Panc1 (cell line): Measurements from ENCODE around the gene KRTCAP2. TPM values are rescaled to one million over a fixed set of nuclear protein-coding genes. Genes with fewer than 3 reads are reported as not detected.

Experiments used
- ATAC-seq: fragments of 200-7000 bp; cut with Tn5 transposase; 2 replicates; pipeline ENCODE4 v1.9.1; 2020; ENCODE audit warnings: mild to moderate bottlenecking, moderate library complexity
- BruUV-seq: library from RNA; stranded (reverse); fragments of 400-500 nt; replicated peaks from 2 replicates; lab custom pipeline; 2021; lab: Mats Ljungman, UMichigan
- CTCF ChIA-PET: fragments of 300-600 bp; sonication (Branson Sonifier 250); formaldehyde crosslinking; loops from one replicate; lab custom pipeline; 2022; ENCODE audit warnings: antibody characterized with exemption; lab: Charles Lee
- POLR2A ChIA-PET: fragments of 300-600 bp; sonication (Branson Sonifier 250); formaldehyde crosslinking; loops from one replicate; lab custom pipeline; 2022; ENCODE audit warnings: antibody characterized with exemption; lab: Charles Lee
- DNase-seq: peaks from one replicate; pipeline ENCODE4 v3.0.0-alpha.2; 2010; ENCODE audit warnings: low read depth, low spot score
- H3K27ac ChIP-seq: 2 replicates; pipeline ENCODE4 v1.5.1; 2011; ENCODE audit warnings: mild to moderate bottlenecking, low read length, inconsistent platforms
- H3K27me3 ChIP-seq: fragments of 200-500 bp; sonication (Bioruptor generic); 2 replicates; pipeline ENCODE4 v1.6.0; 2014; ENCODE audit warnings: low read length, inconsistent platforms; ENCODE audit not compliant: control insufficient read depth, insufficient read depth
- H3K36me3 ChIP-seq: fragments of 200-500 bp; sonication (Bioruptor generic); 2 replicates; pipeline ENCODE4 v1.5.1; 2014; ENCODE audit warnings: inconsistent platforms, mild to moderate bottlenecking, low read length, moderate library complexity; ENCODE audit not compliant: control insufficient read depth, insufficient read depth
- H3K4me1 ChIP-seq: 2 replicates; pipeline ENCODE4 v1.5.1; 2011; ENCODE audit warnings: inconsistent platforms, mild to moderate bottlenecking, low read length, moderate library complexity; ENCODE audit not compliant: control insufficient read depth, insufficient read depth
- H3K4me3 ChIP-seq, 2 experiments: 2 replicates each; pipeline ENCODE4 v1.5.1; 2011 to 2012; ENCODE audit warnings: low read depth in 2 of 2, low read length in 2 of 2, mild to moderate bottlenecking in 2 of 2, inconsistent platforms in 1 of 2, moderate library complexity in 1 of 2
- H3K9me3 ChIP-seq: fragments of 200-500 bp; sonication (Bioruptor generic); 2 replicates; pipeline ENCODE4 v1.5.1; 2014; ENCODE audit warnings: low read depth, mild to moderate bottlenecking, inconsistent platforms, low read length, moderate library complexity; ENCODE audit not compliant: control insufficient read depth, insufficient read depth
- POLR2AphosphoS5 ChIP-seq: IDR thresholded peaks from 2 replicates; pipeline ENCODE4 v1.6.1; 2012; ENCODE audit warnings: mild to moderate bottlenecking, low read depth, low read length, moderate library complexity
- REST ChIP-seq, 2 experiments: IDR thresholded peaks; 2 replicates each; pipeline ENCODE4 v1.6.1; 2011 to 2012; ENCODE audit warnings: low read depth in 2 of 2, control low read depth in 1 of 2, low read length in 1 of 2, mild to moderate bottlenecking in 1 of 2, moderate library complexity in 1 of 2; ENCODE audit not compliant: insufficient read depth in 1 of 2
- SIN3A ChIP-seq: IDR thresholded peaks from 2 replicates; pipeline ENCODE4 v1.6.1; 2012; ENCODE audit warnings: low read depth, mild to moderate bottlenecking, low read length, moderate library complexity, borderline replicate concordance; ENCODE audit not compliant: insufficient read depth
- TCF7L2 ChIP-seq: IDR thresholded peaks from 2 replicates; pipeline ENCODE4 v1.6.1; 2011; ENCODE audit warnings: mild to moderate bottlenecking, low read depth, low read length, inconsistent platforms
- in situ Hi-C: cut with HindIII; loops from 2 replicates; pipeline ENCODE4 v1.10.0; 2016; ENCODE audit warnings: low sequenced_read_pairs, low pct_unique_long_range_greater_than_20kb
- intact Hi-C: fragments of 100-400 bp; cut with micrococcal nuclease; formaldehyde crosslinking; loops from one replicate; pipeline ENCODE4 v1.10.0; 2022; ENCODE audit not compliant: unreplicated experiment
- total RNA-seq: library from RNA; stranded (reverse); gene quantifications from one replicate; pipeline ENCODE4 v1.2.1, GENCODE V29; 2021; ENCODE audit not compliant: unreplicated experiment
- TF ChIP-seq, protein P1 (sequence below): fragments of 450-650 bp; IDR thresholded peaks from 2 replicates; pipeline ENCODE4 v1.5.1; 2017; ENCODE audit warnings: mild to moderate bottlenecking

KRTCAP2 gene
- total RNA-seq, 1 experiment from 2014 or later, result 155 TPM

DNA sequence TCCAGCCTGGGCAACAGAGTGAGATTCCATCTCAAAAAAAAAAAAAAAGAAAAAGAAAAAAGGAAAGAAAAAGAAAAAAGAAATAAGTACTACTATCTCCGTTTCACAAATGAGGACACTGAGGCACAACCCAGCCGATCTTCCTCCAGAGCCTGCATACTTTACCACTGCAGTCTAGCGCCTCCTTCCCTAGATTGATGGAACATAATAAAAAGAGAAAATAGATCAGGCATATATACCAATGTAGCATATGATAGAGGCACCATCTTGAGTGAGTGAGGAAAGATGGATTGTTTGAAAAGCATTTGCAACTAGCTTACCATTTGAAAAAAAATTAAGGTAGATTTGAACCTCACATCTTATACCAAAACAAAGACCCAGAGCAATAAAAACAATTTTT lies 27.6 kb downstream of the KRTCAP2 start:
- in situ Hi-C loops, result no loop called here
- no peaks in the 10 kb centered on the region for H3K27me3 ChIP-seq
- H3K9me3 ChIP-seq, result no peaks in the 10 kb centered on the region
- POLR2A ChIA-PET, result no interaction called here
- H3K36me3 ChIP-seq, result no peaks in the 10 kb centered on the region
- H3K4me3 ChIP-seq, result no peak overlapping the region
- no peaks in the 10 kb centered on the region for H3K4me1 ChIP-seq
- TF ChIP-seq, protein P1, sequence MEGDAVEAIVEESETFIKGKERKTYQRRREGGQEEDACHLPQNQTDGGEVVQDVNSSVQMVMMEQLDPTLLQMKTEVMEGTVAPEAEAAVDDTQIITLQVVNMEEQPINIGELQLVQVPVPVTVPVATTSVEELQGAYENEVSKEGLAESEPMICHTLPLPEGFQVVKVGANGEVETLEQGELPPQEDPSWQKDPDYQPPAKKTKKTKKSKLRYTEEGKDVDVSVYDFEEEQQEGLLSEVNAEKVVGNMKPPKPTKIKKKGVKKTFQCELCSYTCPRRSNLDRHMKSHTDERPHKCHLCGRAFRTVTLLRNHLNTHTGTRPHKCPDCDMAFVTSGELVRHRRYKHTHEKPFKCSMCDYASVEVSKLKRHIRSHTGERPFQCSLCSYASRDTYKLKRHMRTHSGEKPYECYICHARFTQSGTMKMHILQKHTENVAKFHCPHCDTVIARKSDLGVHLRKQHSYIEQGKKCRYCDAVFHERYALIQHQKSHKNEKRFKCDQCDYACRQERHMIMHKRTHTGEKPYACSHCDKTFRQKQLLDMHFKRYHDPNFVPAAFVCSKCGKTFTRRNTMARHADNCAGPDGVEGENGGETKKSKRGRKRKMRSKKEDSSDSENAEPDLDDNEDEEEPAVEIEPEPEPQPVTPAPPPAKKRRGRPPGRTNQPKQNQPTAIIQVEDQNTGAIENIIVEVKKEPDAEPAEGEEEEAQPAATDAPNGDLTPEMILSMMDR, result no peak
- no peak for TF ChIP-seq TCF7L2
- TF ChIP-seq REST (IDR thresholded peaks at IDR 0.05; ENCODE audit: insufficient read depth in 1 of 2, low read depth in 2 of 2, low read length in 1 of 2), result no peak
- no peak for TF ChIP-seq SIN3A
- no peak for TF ChIP-seq POLR2AphosphoS5
- no peak overlapping the region for H3K27ac ChIP-seq
- CTCF ChIA-PET, result interaction anchor here (0.6 kb wide), 1 partner anchor 723 kb away, joined by 7 read pairs; no protein-coding TSS in a partner anchor
- ATAC-seq (no peak), DNase-seq (no peak)
- intact Hi-C loops, result no loop called here
- no TSS peak for BruUV-seq

DNA sequence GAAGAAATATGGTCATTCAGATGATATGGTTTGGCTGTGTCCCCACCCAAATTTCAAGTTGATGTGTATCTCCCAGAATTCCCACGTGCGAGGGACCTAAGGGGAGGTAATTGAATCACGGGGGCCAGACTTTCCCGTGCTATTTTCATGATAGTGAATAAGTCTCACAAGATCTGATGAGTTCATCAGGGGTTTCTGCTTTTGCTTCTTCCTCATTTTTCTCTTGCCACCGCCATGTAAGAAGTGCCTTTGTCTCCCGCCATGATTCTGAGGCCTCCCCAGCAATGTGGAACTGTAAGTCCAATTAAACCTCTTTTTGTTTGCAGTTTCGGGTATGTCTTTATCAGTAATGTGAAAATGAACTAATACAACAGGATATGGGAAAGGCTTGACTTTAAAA lies 31.4 kb downstream of the KRTCAP2 start:
- TF ChIP-seq REST (IDR thresholded peaks at IDR 0.05; ENCODE audit: insufficient read depth in 1 of 2, low read depth in 2 of 2, low read length in 1 of 2), result no peak
- TF ChIP-seq TCF7L2, result no peak
- TF ChIP-seq SIN3A, result no peak
- no peak for TF ChIP-seq POLR2AphosphoS5
- TF ChIP-seq, protein P1, result no peak
- no TSS peak for BruUV-seq
- Histone ChIP-seq H3K4me1 (peaks cover 18% of the 10 kb centered on the region), H3K27me3 (no peaks in the 10 kb centered on the region), H3K4me3 (no peak overlapping the region), H3K9me3 (no peaks in the 10 kb centered on the region), H3K27ac (no peak overlapping the region), H3K36me3 (no peaks in the 10 kb centered on the region)
- intact Hi-C loops, result no loop called here
- DNase-seq (no peak), ATAC-seq (no peak)
- ChIA-PET CTCF (no interaction called here), POLR2A (no interaction called here)
- in situ Hi-C loops, result no loop called here
